OCI-LY3 (cell line): Measurements from ENCODE around the gene ADPGK.

Source experiments
- H2AFZ ChIP-seq: fragments of 200-600, 300-600 bp; shearing (Covaris generic); 2 replicates; pipeline ENCODE4 v1.6.0; 2014; ENCODE audit warnings: antibody characterized with exemption, low read depth, low read length
- H3K27ac ChIP-seq: fragments of 200-600, 300-600 bp; sonication (generic); 2 replicates; pipeline ENCODE4 v1.5.1; 2014; ENCODE audit warnings: mild to moderate bottlenecking, low read length, moderate library complexity, mixed read lengths
- H3K27me3 ChIP-seq: fragments of 200-600, 300-600 bp; sonication (generic); 2 replicates; pipeline ENCODE4 v1.6.1; 2014; ENCODE audit warnings: low read depth, low read length, mixed read lengths
- H3K36me3 ChIP-seq: fragments of 200-600, 300-600 bp; sonication (generic); replicated peaks from 2 replicates; pipeline ENCODE3; 2014; ENCODE audit warnings: low read depth, low read length, mixed read lengths
- H3K4me1 ChIP-seq: fragments of 300-600, 200-600 bp; sonication (generic); 2 replicates; pipeline ENCODE4 v1.6.1; 2014; ENCODE audit warnings: low read length, mixed read lengths
- H3K4me2 ChIP-seq: fragments of 200-600, 300-600 bp; sonication (generic); 2 replicates; pipeline ENCODE4 v1.6.1; 2014; ENCODE audit warnings: low read length, mixed read lengths
- H3K4me3 ChIP-seq: fragments of 300-600, 200-600 bp; sonication (generic); 2 replicates; pipeline ENCODE4 v1.5.1; 2014; ENCODE audit warnings: antibody characterized with exemption, mild to moderate bottlenecking, low read length, moderate library complexity
- H3K79me2 ChIP-seq: fragments of 300-600, 200-600 bp; shearing (Covaris generic); 2 replicates; pipeline ENCODE4 v1.6.1; 2014; ENCODE audit warnings: mild to moderate bottlenecking, low read length, mixed read lengths
- H3K9ac ChIP-seq: fragments of 300-600, 200-600 bp; shearing (Covaris generic); 2 replicates; pipeline ENCODE4 v1.6.0; 2014; ENCODE audit warnings: mild to moderate bottlenecking, low read length, moderate library complexity
- H3K9me3 ChIP-seq: fragments of 200-600, 300-600 bp; shearing (Covaris generic); 2 replicates; pipeline ENCODE4 v1.6.1; 2014; ENCODE audit warnings: low read length, mixed read lengths; ENCODE audit not compliant: insufficient read depth
- H4K20me1 ChIP-seq: fragments of 200-600, 300-600 bp; sonication (generic); 2 replicates; pipeline ENCODE4 v1.6.1; 2016; ENCODE audit warnings: low read length, mixed read lengths; ENCODE audit not compliant: insufficient read depth
- EZH2phosphoT487 ChIP-seq: fragments of 200-600 bp; shearing (Covaris generic); IDR thresholded peaks from 2 replicates; pipeline ENCODE4 v1.6.1; 2018; ENCODE audit warnings: antibody characterized with exemption, mixed run types, low read depth
- TF ChIP-seq, protein P1 (sequence below): fragments of 200-600, 300-600 bp; sonication (generic); IDR thresholded peaks from 2 replicates; pipeline ENCODE4 v1.5.1; 2014; ENCODE audit warnings: antibody characterized with exemption, low read length, low read depth

ADPGK gene

GRCh38 chr15:72783640-72784455 is at the start of gene ADPGK:
Gene ADPGK (minus strand): TSS chr15:72783758. CDS start chr15:72783691, 67 bp downstream.
- peak within 1 kb of the TSS; percentile 88 for H3K4me3 ChIP-seq
- peak within 1 kb of the TSS; percentile 49 for H2AFZ ChIP-seq
- peaks cover 47% of the 10 kb centered on the region for H3K79me2 ChIP-seq
- peak within 1 kb of the TSS; percentile 88 for H3K9ac ChIP-seq
- TF ChIP-seq, protein P1, sequence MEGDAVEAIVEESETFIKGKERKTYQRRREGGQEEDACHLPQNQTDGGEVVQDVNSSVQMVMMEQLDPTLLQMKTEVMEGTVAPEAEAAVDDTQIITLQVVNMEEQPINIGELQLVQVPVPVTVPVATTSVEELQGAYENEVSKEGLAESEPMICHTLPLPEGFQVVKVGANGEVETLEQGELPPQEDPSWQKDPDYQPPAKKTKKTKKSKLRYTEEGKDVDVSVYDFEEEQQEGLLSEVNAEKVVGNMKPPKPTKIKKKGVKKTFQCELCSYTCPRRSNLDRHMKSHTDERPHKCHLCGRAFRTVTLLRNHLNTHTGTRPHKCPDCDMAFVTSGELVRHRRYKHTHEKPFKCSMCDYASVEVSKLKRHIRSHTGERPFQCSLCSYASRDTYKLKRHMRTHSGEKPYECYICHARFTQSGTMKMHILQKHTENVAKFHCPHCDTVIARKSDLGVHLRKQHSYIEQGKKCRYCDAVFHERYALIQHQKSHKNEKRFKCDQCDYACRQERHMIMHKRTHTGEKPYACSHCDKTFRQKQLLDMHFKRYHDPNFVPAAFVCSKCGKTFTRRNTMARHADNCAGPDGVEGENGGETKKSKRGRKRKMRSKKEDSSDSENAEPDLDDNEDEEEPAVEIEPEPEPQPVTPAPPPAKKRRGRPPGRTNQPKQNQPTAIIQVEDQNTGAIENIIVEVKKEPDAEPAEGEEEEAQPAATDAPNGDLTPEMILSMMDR, result peak; percentile 72
- TF ChIP-seq EZH2phosphoT487, result no peak
- H3K36me3 ChIP-seq, result peaks cover 24% of the 10 kb centered on the region
- peak within 1 kb of the TSS; percentile 85 for H3K27ac ChIP-seq
- H3K4me1 ChIP-seq, result peaks cover 40% of the 10 kb centered on the region
- peaks cover 33% of the 10 kb centered on the region for H4K20me1 ChIP-seq
- peak within 1 kb of the TSS; percentile 93 for H3K4me2 ChIP-seq
- H3K27me3 ChIP-seq, result no peaks in the 10 kb centered on the region
- H3K9me3 ChIP-seq, result no peaks in the 10 kb centered on the region

DNA sequence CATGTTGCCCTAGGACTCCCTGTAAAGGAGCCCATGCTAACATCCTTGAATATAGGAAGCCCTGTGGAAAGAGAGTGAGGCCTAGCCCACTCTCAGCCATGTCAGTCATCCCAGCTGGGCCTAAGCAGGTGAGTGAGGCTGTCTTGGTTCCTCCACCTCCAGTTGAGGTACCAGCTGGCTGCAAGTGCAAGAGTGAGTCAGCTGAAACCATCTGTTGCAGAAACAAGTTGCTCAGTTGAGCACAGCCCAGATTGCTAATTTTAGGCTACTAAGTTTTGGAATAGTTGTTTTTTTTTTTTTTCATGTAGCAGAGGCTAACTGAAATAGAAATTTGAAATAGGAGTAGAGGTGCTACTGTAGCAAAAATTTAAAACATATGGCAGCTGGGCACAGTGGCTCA is 43.7 kb upstream of the ADPGK start:
- no peaks in the 10 kb centered on the region for H3K9me3 ChIP-seq
- no peaks in the 10 kb centered on the region for H4K20me1 ChIP-seq
- H3K4me3 ChIP-seq, result no peak overlapping the region
- H3K4me1 ChIP-seq, result no peaks in the 10 kb centered on the region
- H2AFZ ChIP-seq, result no peak overlapping the region
- no peaks in the 10 kb centered on the region for H3K36me3 ChIP-seq
- H3K9ac ChIP-seq, result no peak overlapping the region
- H3K79me2 ChIP-seq, result no peaks in the 10 kb centered on the region
- H3K4me2 ChIP-seq, result no peak overlapping the region
- no peak overlapping the region for H3K27ac ChIP-seq
- no peak for TF ChIP-seq EZH2phosphoT487
- TF ChIP-seq, protein P1, result no peak
- peaks cover 25% of the 10 kb centered on the region for H3K27me3 ChIP-seq

GRCh38 chr15:72826611-72827010 is 43.1 kb upstream of the ADPGK start:
- no peak overlapping the region for H2AFZ ChIP-seq
- H3K4me3 ChIP-seq, result no peak overlapping the region
- H3K79me2 ChIP-seq, result no peaks in the 10 kb centered on the region
- TF ChIP-seq, protein P1, result no peak
- TF ChIP-seq EZH2phosphoT487, result no peak
- H3K4me1 ChIP-seq, result no peaks in the 10 kb centered on the region
- H3K4me2 ChIP-seq, result no peak overlapping the region
- H3K27ac ChIP-seq, result no peak overlapping the region
- no peaks in the 10 kb centered on the region for H3K9me3 ChIP-seq
- no peak overlapping the region for H3K9ac ChIP-seq
- H3K36me3 ChIP-seq, result no peaks in the 10 kb centered on the region
- H4K20me1 ChIP-seq, result no peaks in the 10 kb centered on the region
- peaks cover 25% of the 10 kb centered on the region for H3K27me3 ChIP-seq

GRCh38 chr15:72825829-72826228 is 42.3 kb upstream of the ADPGK start:
- no peak overlapping the region for H3K9ac ChIP-seq
- no peak overlapping the region for H2AFZ ChIP-seq
- H3K79me2 ChIP-seq, result no peaks in the 10 kb centered on the region
- H3K36me3 ChIP-seq, result no peaks in the 10 kb centered on the region
- peaks cover 22% of the 10 kb centered on the region for H3K27me3 ChIP-seq
- H3K4me1 ChIP-seq, result no peaks in the 10 kb centered on the region
- H4K20me1 ChIP-seq, result no peaks in the 10 kb centered on the region
- no peak for TF ChIP-seq EZH2phosphoT487
- TF ChIP-seq, protein P1, result no peak
- H3K9me3 ChIP-seq, result no peaks in the 10 kb centered on the region
- H3K27ac ChIP-seq, result no peak overlapping the region
- H3K4me3 ChIP-seq, result no peak overlapping the region
- H3K4me2 ChIP-seq, result no peak overlapping the region
